GM18870 (cell line): ENCODE data around the gene NPC2.

Source experiments
- ATAC-seq: cut with Tn5 transposase; IDR thresholded peaks from one replicate; pipeline ENCODE4 v1.9.1; 2021; ENCODE audit warnings: moderate library complexity; ENCODE audit not compliant: unreplicated experiment

NPC2 gene

DNA sequence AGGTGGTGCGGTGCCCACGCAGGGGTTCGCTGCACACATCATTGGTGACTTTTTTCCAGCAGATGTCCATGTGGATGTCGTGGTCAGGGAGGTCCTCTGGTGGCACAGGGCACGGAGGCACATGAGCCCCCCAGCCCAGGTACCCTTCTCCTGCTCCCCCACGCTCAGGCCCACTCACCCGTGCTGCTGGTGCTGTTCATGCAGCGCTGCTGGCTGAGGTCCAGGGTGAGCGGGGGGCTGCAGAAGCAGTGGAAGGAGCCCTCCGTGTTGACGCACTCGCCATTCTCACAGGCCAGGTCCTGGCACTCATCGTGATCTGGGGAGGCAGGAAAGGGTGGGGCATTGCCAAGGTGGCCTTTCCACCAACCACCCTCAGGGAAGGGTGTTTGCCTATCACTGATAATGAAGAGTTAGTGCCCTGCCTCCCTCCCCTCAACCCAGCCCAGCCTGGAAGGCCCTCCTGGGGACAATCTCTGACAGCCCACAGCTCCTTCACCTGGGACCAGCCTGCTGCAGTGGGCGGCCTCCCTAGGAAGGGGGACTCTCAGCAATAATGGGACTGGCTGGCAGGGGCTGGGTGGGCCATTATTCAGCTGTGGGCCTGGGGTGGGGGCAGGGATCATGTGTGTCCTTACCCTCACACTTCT lies 10.3 kb upstream of the NPC2 start:
- ATAC-seq: no peak

DNA sequence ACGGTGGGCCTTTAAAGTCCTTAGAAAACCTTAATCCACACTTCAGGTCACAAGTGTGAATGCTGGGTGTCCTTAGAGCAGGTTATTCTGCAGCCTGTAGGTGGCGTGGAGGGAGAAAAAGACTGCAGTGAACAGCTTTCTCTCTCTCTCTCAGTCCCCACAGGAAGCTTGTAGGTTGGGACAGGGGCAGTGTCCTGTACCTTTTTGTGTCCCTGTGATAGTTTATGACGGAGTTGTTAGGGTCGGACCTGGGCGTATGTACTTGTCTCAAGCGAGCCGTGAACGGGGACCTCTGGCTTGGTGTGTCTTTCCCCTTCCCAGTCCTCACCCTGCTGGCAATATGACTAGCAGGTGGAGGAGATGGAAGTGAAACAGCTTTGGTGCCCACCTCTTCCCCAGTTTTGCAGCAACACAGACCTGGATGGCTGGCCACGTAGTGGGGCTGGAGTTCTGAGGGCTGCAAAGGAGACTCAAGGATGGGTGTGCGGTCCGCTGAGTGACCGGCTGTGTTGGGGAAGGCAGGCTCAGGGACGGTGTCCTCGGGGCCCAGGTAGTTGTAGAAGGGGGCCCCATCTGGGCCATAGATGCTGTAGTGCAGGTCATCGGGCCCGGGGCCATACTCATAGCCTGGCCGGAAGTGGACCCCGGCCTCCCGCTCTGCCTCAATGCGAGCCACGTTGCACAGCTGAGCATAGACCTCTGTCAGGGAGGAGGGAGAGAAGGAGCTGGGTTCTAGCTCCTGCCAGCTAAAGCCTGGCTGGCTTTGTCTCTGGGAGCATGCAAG lies 9.3 kb upstream of the NPC2 start:
- no peak for ATAC-seq

GRCh38 chr14:74501691-74502090 lies 8.6 kb upstream of the NPC2 start:
- no peak for ATAC-seq

- ATAC-seq: no peak
These were observed 8.1 kb upstream of the NPC2 start for GRCh38 chr14:74501135-74501614.

- ATAC-seq: no peak
These were observed 7.5 kb upstream of the NPC2 start for GRCh38 chr14:74500417-74501134.

DNA sequence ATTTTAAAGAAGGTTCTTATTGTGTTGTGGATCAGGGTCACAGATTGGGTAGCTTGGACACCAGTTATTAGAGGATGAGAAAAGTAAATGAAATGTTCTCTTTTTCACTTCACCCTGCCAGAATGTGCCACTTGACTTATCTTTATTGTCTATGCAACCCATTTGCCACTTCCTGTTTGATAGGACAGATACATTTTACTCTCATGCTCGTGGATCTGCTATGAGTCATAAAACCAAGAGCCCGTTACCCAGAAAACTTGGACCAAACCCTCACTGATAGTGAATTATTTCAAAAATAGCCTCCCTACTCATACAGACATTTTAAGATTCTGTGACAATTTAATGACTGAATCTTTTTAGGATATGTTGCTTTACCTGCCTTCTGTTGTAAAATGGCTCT lies 2.3 kb upstream of the NPC2 start:
- ATAC-seq: no peak

DNA sequence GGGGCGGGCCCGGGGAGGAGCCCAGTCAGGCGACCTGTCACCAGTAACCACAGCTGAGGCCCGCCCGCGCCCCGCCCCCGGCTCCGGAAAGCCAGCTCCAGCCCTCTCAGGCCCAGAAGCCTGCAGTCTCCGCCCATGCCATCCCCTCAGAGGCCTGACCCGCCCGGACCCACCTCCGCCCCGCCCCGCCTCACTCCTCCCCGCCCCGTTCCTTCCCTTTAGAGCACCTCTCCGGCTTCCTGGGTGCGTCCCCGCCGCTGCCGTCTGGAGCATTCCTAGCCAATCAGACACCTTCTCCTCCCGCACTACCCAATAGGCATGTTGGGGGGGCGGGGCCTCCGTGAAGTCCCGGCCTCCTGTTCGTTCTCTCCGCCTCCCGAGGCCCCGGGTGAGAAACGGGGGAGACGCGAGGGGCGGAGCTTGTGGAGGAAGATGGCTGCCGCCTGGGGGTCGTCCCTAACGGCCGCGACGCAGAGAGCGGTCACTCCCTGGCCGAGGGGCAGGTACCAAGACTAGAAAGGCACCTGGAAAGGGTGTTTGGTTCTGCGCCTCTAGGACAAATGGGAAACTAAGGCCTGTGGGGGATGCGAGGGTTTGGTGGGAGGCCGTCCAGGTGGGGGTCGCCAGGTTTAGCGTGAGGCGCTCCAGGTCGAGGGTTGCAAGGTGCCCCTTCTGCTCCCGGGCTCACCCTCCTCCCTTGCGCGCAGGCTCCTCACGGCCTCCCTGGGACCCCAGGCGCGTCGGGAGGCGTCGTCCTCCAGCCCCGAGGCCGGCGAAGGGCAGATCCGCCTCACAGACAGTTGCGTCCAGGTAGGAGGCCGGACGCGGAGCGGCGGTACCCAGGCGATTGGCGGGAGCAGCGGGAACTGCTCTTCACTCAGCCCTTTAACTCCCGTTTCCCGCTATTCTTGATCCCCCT lies 497 bp upstream of the NPC2 start, which contains the start of gene ISCA2:
Gene ISCA2, plus strand, starts transcription at position 423 of the 919 bp plus-strand sequence. Its CDS starts 10 bp downstream, at position 433.
- ATAC-seq: peak; percentile 85

DNA sequence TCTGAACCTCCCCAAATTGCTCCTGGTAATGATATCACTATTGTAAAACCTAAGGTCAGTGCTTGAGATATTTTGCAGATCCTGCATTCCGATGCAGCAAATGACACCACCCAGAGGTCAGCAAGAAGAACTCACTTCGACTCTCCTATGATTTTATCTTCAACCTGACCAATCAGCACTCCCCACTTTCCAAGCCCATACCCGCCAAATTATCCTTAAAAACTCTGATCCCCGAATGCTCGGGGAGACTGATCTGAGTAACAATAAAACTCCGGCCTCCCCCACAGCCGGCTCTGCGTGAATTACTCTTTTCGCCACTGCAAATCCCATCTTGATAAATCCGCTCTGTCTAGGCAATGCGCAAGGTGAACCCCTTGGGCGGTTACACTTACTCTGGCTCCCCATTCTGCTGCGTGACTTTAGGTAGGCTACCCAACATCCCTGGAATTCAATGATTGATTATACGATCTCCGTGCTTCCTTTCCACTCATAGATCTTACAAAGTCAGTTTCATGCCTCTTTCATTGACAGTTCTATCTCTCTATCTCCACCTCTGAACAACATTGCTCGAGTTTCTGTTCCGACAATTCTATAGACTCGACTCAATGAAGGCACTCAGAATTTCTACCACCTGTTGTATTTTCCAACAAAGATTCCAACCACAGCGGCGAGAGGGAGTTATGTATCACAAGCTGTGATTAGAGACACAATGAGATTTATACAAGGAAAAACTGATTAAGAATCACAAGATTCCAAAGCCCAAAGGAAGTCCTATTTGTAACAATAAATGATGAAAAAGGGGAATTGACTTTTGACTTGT lies 939 bp downstream of the NPC2 start:
- ATAC-seq: no peak

DNA sequence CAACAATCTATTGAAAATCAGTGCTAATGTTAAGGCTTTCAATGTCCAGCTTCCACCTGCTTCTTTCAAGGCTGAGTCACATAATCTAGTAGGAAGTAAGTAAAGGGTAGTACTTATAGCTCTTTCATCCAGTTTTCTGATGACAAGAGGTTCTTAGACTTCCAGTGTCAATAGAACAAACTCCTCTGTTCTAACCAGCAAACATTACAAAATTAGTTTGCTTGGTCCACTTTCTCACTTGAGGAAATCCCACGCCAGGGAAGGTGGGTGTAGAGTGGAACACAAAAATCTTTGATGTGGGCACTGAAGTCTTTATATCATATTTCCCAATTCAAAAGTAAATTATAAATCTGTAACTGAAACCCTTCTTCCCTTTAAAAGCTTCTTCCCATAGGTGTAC lies 2.6 kb downstream of the NPC2 start:
- ATAC-seq: no peak

DNA sequence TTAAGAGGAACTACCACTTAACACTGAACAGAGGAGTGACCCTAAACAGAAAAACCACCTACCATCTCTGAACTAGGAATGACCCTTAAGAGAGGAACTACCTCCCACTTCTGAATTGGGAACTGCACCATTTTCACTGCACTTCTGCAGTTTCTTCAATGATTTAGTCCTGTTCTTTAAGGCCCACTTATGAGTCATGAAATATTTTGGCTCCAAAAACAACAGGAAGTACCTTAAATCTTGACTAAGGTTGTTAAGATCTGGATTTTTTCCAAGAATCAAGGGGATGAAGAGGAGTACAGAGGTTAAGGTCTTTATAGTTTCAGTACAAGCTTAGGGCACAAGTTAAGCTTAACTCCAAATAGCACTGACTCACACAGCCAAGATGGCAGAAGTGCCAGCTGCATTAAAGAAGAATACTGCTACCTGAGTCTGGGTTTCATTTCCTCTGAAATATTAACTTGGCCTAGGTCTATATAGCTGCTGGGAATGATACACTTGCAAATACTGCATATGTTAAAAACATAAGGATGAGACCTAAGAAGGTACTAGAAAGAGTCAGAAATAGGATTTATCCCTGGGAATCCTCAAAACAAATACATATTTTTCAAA lies 4.2 kb downstream of the NPC2 start:
- ATAC-seq: no peak

DNA sequence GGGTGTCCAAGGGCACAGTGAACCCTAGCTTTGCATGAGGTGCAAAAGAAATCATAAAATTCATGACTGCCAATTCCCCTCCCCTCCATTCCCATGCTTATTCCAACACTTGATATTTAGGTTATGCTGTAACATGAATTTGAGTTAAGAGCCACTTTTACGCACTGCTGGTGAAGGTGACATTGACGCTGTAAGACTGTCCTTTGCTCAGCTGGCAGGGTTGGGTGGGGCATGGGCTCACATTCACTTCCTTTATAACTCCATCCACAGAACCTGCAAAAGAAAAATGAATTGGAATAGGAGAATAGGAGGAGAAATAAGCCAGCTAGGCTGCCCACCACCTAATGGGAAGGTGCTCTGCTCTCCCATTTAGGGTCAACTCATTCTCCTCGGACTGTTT lies 6.9 kb downstream of the NPC2 start:
- ATAC-seq: no peak

DNA sequence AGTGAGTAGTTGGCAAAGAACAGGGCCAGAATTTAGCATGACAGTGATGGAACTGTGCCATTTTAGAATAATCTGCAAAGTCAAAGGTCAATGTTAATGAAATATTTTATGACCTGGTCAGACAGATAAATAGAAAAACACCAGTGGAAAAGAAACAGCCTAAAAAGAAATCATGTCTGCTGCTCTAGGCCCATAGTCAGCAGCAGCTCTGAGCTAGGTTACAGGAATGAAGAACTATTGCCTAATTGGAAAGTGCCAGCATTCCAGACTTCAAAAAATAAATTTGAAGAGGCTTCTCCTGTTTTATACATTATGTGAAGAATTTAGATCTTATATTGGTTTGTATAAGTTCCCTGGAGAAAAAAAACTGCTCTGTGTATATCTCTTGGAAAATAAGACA lies 9.8 kb downstream of the NPC2 start:
- ATAC-seq: no peak

DNA sequence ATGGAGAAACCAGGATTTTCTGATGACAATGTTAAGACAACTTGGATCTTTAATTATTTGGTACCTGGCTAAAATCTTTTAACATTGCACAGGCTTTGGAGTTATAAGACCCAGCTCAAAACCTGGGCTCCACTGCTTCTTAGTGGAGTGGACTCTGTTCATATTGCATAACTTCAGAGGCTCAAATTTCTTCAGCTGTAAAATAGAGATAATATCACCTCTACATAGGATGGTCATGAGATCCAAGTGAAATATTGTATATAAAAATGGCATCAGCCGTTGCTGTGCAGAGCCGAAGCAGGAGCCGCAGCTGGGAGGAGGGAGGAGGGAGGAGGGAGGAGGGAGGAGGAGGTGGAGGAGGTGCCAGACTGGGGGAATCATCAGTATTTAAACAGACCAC lies 10.5 kb downstream of the NPC2 start:
- ATAC-seq: no peak

GRCh38 chr14:74480046-74480445 lies 13.1 kb downstream of the NPC2 start:
- no peak for ATAC-seq

GRCh38 chr14:74478996-74479635 lies 14.0 kb downstream of the NPC2 start:
- no peak for ATAC-seq

DNA sequence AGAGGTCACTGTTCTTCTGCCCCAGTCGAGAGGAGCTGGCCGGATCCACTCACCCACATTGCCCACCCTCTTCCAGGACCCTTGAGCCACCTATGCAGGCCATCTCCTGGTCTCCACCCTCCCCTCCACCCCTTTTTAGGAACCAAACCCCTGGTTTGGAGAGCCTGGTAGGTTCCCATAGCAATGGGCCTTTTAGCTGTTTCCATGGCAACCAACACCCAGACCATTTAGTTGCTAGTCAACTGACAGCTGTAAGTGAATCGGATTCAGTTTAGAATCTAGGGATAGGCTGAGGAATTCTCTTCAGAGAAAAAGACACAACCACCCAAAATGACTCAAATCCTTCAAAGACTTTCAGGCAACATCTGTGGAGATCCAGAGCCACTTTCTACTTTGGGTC lies 16.5 kb downstream of the NPC2 start:
- no peak for ATAC-seq

DNA sequence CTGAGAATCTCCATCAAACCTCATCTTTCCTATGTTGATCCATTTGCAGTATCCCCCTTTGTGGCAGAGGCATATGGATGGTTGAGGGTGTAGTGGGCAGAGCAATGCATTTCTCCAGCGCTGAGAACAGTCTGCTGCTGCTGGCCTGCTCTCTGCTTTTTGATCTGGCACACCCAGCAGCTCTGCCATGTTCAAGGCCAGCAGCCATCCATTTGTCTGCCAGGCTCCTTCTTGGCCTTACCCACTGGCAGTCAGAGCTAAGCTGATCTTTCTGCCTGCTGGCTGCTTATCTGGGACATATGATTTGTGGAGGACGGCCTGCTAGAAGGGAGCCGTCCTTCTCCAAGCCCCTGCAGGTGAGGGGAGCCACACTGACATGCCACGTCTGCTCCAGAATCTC lies 17.0 kb downstream of the NPC2 start:
- ATAC-seq: no peak

GRCh38 chr14:74475678-74476077 lies 17.4 kb downstream of the NPC2 start:
- no peak for ATAC-seq

GRCh38 chr14:74474376-74474775 lies 18.7 kb downstream of the NPC2 start:
- no peak for ATAC-seq
